Ovary (tissue), 9 donors: ENCODE results near the gene C12orf57. TPM values are rescaled to one million over a fixed set of nuclear protein-coding genes. Genes with fewer than 3 reads are reported as not detected.
A peak's percentile ranks its signal among the peaks of the same experiment; 100 is the strongest.

ENCODE experiments used
- DNase-seq, 5 donors: peaks; one replicate each; pipeline ENCODE4 v3.0.0-alpha.2; 2019 to 2020
- H3K27ac ChIP-seq, 2 donors: fragments of 200-600 bp; one replicate each; pipeline versions ENCODE4 v1.5.1 to v1.8.0; 2019 to 2022
- H3K27me3 ChIP-seq: fragments of 200-600 bp; one replicate; pipeline ENCODE4 v1.8.0; 2022
- H3K36me3 ChIP-seq: fragments of 200-600 bp; sonication (generic); one replicate; pipeline ENCODE4 v1.5.1; 2019
- H3K4me1 ChIP-seq: one replicate; pipeline ENCODE4 v1.8.1; 2013; ENCODE audit warnings: mild to moderate bottlenecking, moderate library complexity; ENCODE audit not compliant: insufficient read depth
- H3K4me3 ChIP-seq: fragments of 200-600 bp; sonication (generic); one replicate; pipeline ENCODE4 v1.5.1; 2017
- H3K9me3 ChIP-seq, 2 donors: fragments of 200-600 bp in 1 of 2; sonication (generic) in 1 of 2; one replicate each; pipeline versions ENCODE4 v1.5.1 to v1.8.1; 2013 to 2019; ENCODE audit warnings: mild to moderate bottlenecking in 1 of 2, moderate library complexity in 1 of 2
- CTCF ChIP-seq, 3 donors: fragments of 450-650 bp in 2 of 3; fragments of 200-600 bp in 1 of 3; IDR thresholded peaks; one replicate each; pipeline versions ENCODE4 v1.5.1 to v1.8.0; 2016 to 2022; ENCODE audit warnings: antibody characterized with exemption in 3 of 3, mild to moderate bottlenecking in 1 of 3
- EP300 ChIP-seq: sonication (generic); formaldehyde crosslinking; IDR thresholded peaks from one replicate; pipeline ENCODE4 v1.6.1; 2017; ENCODE audit warnings: antibody characterized with exemption
- POLR2A ChIP-seq: fragments of 450-650 bp; IDR thresholded peaks from one replicate; pipeline ENCODE4 v1.6.1; 2017; ENCODE audit warnings: antibody characterized with exemption, mild to moderate bottlenecking, moderate library complexity
- WGBS, 3 donors: extraction: QIAGEN DNeasy Blood & Tissue Kit in 1 of 3; methylation state at CpG; one replicate each; pipeline versions ENCODE4 v1.1.5 to v1.1.7; 2013 to 2017; 5-methylcytosine and 5-hydroxymethylcytosine counted together
- intact Hi-C, 4 donors: fragments of 100-400 bp; cut with DNase I; formaldehyde crosslinking; loops; one replicate each; pipeline versions ENCODE4 v1.11.0 to v1.15.1; 2022 to 2023
- polyA plus RNA-seq, 2 donors: library from polyadenylated mRNA; stranded (reverse); fragments of 200-250 nt in 1 of 2; fragments of 350-450 nt in 1 of 2; fragmentation: Illumina TruSeq in 1 of 2; extraction: RNeasy Lipid Tissue Mini Kit (QIAGEN cat#74804) in 1 of 2; gene quantifications; one replicate each; pipeline ENCODE4 v1.2.3, GENCODE V29; 2013 to 2014
- total RNA-seq, 7 donors: library from RNA; depleted of rRNA in 2 of 7; stranded (reverse); fragments of >200 nt in 2 of 7; fragmentation: NEBNext Ultra II Directional in 3 of 7; extraction: Animal tissue kit (Norgen Biotek cat#: 25700) in 3 of 7; gene quantifications; one replicate each; pipeline versions ENCODE4 v1.1.0 to v1.2.4, GENCODE V29; 2016 to 2023
- donor health status: DM: no; HTN: no; CAD: no; lungs with moderate emphysema.
- donor health status: DM: no; HTN: no; CAD: no.
- donor health status: Bipolar disorder and iron deficiency.
- donor health status: DM: yes; HTN: yes; CAD: no.
- donor health status: DM: no; HTN: no; CAD: no.
- donor health status: DM: yes; HTN: yes; CAD: no.

The C12orf57 gene
- total and polyA plus RNA-seq, 9 donors = 40.3 to 1,838 (median 633) TPM

- Histone ChIP-seq H3K4me1 (peaks cover 8% of the 10 kb centered on the region), H3K27ac (no peak overlapping the region), H3K27me3 (no peaks in the 10 kb centered on the region), H3K9me3 (no peaks in the 10 kb centered on the region), H3K4me3 (no peak overlapping the region), H3K36me3 (no peaks in the 10 kb centered on the region)
- no peak for TF ChIP-seq CTCF (IDR thresholded peaks at IDR 0.05)
- TF ChIP-seq EP300 = no peak
- no peak for TF ChIP-seq POLR2A
- WGBS, 3 donors = 77 to 86% (median 81%) methylated on average over 10 of the region's 10 CpGs
- intact Hi-C loops = no loop called here
- peak in 1 of 5 donors; percentile 21 for DNase-seq
Measured at GRCh38 chr12:6958609-6959057, 14.8 kb downstream of the C12orf57 start.

GRCh38 chr12:6959058-6959804 is 15.4 kb downstream of the C12orf57 start:
- Histone ChIP-seq H3K27me3 (no peaks in the 10 kb centered on the region), H3K4me3 (no peak overlapping the region), H3K9me3 (no peaks in the 10 kb centered on the region), H3K27ac (no peak overlapping the region), H3K4me1 (peaks cover 8% of the 10 kb centered on the region), H3K36me3 (no peaks in the 10 kb centered on the region)
- intact Hi-C loops = no loop called here
- peak in 1 of 5 donors; percentile 30 for DNase-seq
- TF ChIP-seq POLR2A (no peak), EP300 (no peak)
- 70 to 78% (median 76%) methylated on average over 24 of the region's 24 CpGs for WGBS, 3 donors

GRCh38 chr12:6959805-6960592 is 16.2 kb downstream of the C12orf57 start:
- Histone ChIP-seq H3K27ac (no peak overlapping the region), H3K36me3 (no peaks in the 10 kb centered on the region), H3K9me3 (no peaks in the 10 kb centered on the region), H3K27me3 (no peaks in the 10 kb centered on the region), H3K4me3 (no peak overlapping the region), H3K4me1 (peaks cover 8% of the 10 kb centered on the region)
- TF ChIP-seq EP300 = no peak
- TF ChIP-seq POLR2A = no peak
- 89 to 91% (median 91%) methylated on average over 26 of the region's 26 CpGs for WGBS, 3 donors
- intact Hi-C loops = loop anchor here in 2 of 4 donors (10.0 kb wide), 1 partner anchor 95 kb away; the partner anchor contains the start of gene TPI1 (in 2 of the 2)
- DNase-seq = peak in 2 of 5 donors; percentile 26 to 37

- WGBS, 3 donors = 58 to 66% (median 63%) methylated on average over 13 of the region's 13 CpGs
- Histone ChIP-seq H3K36me3 (no peaks in the 10 kb centered on the region), H3K4me1 (peaks cover 8% of the 10 kb centered on the region), H3K9me3 (no peaks in the 10 kb centered on the region), H3K27ac (no peak overlapping the region), H3K27me3 (no peaks in the 10 kb centered on the region), H3K4me3 (no peak overlapping the region)
- DNase-seq = peak in 4 of 5 donors; percentile 28 to 45 (median 32)
- intact Hi-C loops = loop anchor here in 2 of 4 donors (10.0 kb wide), 1 partner anchor 96 kb away; the partner anchor contains the start of gene TPI1 (in 2 of the 2)
- TF ChIP-seq CTCF (IDR thresholded peaks at IDR 0.05) (no peak), EP300 (no peak), POLR2A (no peak)
Measured at GRCh38 chr12:6960593-6961277, 16.9 kb downstream of the C12orf57 start.

- 22 to 50% (median 31%) methylated on average over 24 of the region's 24 CpGs for WGBS, 3 donors
- peak overlapping the region; percentile 20 for H3K4me3 ChIP-seq
- intact Hi-C loops = loop anchor here in 2 of 4 donors (10.0 kb wide), 1 partner anchor 96 kb away; the partner anchor contains the start of gene TPI1 (in 2 of the 2)
Measured at GRCh38 chr12:6961278-6961694, 17.5 kb downstream of the C12orf57 start.

More at GRCh38 chr12:6961278-6961694, 17.5 kb downstream of the C12orf57 start:
- peak overlapping the region; percentile 11 to 58 for H3K27ac ChIP-seq
- DNase-seq = peak; percentile 63 to 83 (median 69)
- no peaks in the 10 kb centered on the region for H3K36me3 ChIP-seq
- no peaks in the 10 kb centered on the region for H3K27me3 ChIP-seq
- H3K9me3 ChIP-seq = no peaks in the 10 kb centered on the region
- no peak for TF ChIP-seq EP300
- no peak for TF ChIP-seq CTCF (IDR thresholded peaks at IDR 0.05)
- no peak for TF ChIP-seq POLR2A
- H3K4me1 ChIP-seq = peaks cover 8% of the 10 kb centered on the region
